ENCODE data around the gene ENOX1.
A peak's percentile ranks its signal among the peaks of the same experiment; 100 is the strongest.
"Not testable (repeated sequence)": the region's sequence is repeated elsewhere in the genome, so short reads cannot be mapped to it uniquely, and the experiment has no call there.

Gene ENOX1

GRCh38 chr13:43373400-43373799, 413.4 kb downstream of the ENOX1 start:
- DNase-seq = no peak

DNA sequence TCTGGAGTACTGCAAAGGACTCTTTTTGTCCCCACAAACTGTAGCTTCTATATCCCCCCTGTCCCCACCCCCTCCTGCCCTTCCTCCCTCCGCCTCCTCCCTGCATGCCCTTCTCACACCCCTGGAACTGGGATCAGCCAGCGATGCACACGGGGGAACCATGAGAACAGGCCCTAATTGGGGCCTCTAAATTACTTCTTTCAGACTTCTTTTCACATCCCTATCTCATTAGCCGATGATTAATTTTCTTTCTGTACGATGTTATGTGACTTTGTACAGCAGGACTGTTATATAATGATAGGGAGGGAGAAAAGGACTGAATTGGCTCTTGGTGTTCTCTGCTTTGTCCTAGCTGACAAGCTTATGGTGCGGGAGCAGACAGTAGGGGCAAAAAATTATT, 415.9 kb downstream of the ENOX1 start:
- no peak for DNase-seq

DNA sequence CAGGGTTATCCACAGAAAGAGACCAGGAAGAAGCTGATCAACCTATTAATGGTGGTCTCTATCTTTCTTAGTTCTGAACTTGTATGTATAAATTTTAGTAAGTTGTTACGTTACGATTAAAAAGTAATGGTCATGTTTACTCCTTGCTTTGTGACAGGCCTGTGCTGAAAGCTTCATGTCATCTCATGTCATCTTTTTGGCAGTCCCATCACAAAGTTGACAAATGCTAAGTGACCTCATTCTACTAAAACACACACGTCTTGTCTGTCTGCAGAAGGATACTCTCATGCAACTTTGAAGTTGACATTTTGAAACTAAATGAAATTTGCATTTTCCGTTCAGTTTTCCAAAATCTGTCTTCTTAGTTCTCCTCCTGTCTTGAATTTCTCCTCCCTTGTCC, 417.5 kb downstream of the ENOX1 start:
- DNase-seq = no peak

DNA sequence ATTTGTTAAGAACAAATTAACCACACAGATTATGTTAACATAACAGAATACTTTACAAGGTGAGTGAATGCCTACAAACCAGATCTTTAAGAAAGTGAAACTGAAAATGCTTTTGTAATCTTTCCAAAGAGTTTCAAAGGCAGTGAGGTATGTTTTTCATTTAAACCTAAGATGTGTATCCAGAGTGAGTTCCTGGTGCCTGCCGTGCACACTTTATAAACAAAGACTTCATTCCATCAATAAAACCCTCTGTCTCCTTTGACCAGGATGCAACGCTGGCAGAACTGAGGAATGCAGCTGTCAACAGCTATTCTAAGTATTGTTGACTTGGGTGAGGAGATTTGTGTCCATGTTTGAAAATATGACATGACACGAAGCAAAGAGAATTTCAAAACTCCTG, 418.8 kb downstream of the ENOX1 start:
- DNase-seq = no peak

DNA sequence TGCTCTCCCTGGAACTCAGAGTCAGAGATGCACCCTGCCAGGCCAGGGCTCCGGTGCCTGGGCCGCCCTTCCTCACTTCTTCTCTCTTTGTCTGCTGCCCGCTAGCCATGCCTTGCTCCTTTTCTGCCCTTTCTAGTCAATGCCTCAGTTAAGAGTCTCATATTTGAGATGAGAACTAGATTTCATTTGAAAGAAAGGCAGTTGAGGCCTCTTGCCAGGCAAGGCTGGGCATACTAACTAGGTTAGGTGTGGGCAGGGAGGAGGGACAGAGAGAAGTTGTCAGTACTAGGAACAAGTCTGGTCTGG, 421.8 kb downstream of the ENOX1 start:
- no peak for DNase-seq

- no peak for DNase-seq
Measured at GRCh38 chr13:43364210-43365038, 422.3 kb downstream of the ENOX1 start.

DNA sequence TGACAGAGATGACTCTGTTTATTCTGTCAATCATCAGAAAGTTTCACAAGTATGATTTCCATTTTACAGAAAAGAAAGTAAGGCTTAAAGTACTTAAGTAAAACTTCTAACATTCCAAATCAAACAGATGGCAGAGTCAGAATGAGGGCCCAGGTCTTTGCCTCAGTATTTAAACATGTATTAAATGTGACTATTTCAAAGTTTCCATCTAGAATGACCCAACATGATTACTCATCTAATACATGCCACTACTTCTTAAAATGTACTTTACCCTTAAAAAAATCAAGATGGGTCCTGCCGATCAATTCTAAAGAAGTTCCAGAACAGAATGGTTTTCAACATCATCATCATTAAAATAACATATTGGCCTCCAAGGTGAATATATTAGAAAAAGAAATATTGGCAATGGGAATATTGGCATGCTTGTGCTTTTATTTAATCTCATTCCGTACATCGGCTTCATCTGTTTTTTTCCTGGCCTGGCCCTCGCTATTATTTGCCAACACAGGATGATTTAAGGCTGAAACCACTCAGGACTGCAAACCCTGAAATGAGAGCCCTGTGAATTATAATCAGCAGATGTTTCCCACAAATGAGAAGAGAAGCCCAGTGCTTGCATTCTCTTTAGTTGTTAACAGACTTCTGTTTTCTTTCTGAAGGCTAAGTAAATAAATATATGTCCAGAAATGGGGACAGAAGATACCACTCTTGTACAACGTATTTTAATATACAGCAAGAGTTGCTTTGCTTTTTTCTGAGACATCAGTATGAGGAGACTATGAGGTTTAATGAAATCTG, 423.4 kb downstream of the ENOX1 start:
- no peak for DNase-seq

DNA sequence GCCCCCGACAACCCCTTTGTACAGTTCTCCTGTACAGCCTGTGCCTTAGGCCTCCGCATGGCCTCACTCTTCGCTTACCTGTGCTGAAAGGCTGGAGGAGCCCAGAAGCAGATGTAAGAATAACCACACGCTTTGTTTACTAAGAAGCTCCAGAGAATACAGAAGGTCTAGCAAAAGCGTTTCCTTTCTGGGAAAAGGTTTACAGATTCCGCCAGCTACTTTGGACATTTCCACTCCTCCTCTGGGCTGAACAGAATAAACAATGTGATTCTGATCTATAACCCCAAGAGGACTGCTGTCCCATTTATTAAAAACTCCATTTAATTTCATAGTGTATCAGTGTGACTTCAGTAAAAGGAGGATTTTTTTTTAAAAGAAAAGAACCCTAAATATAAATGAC, 424.2 kb downstream of the ENOX1 start:
- DNase-seq = no peak

GRCh38 chr13:43360892-43361610, 425.7 kb downstream of the ENOX1 start:
- no peak for DNase-seq

GRCh38 chr13:43360171-43360570, 426.6 kb downstream of the ENOX1 start:
- no peak for DNase-seq

GRCh38 chr13:43359536-43359935, 427.2 kb downstream of the ENOX1 start:
- no peak for DNase-seq

- no peak for DNase-seq
Measured at GRCh38 chr13:43357564-43357963, 429.2 kb downstream of the ENOX1 start.

GRCh38 chr13:43356567-43356966, 430.2 kb downstream of the ENOX1 start:
- DNase-seq = no peak

DNA sequence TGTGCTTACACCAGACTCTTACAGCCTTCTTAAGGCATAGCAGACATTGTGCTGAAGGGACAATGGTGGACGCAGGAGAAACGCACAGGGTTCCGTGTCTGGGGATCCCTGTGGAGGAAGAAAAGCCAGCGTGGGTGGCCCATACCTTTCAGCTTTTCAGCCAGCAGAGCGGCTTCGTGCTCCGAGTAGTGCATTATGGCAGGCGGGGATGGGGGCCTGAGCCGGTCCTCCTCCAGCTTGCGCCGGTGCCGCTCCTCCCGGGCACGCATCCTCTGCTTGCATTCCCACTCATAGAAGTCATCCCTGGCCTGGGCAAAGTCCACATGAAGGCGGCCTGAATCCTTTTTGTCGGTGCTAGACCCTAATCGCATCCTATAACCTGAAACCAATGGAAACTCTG, 431.0 kb downstream of the ENOX1 start:
- DNase-seq = no peak

GRCh38 chr13:43354153-43354945, 432.4 kb downstream of the ENOX1 start:
- no peak for DNase-seq

- DNase-seq = no peak
Measured at GRCh38 chr13:43353631-43354030, 433.1 kb downstream of the ENOX1 start.

- DNase-seq = not testable (repeated sequence)
Measured at GRCh38 chr13:43351612-43352011, 435.2 kb downstream of the ENOX1 start.

GRCh38 chr13:43348397-43348796, 438.4 kb downstream of the ENOX1 start:
- no peak for DNase-seq

- DNase-seq = no peak
Measured at GRCh38 chr13:43347877-43348276, 438.9 kb downstream of the ENOX1 start.

GRCh38 chr13:43346427-43346826, 440.3 kb downstream of the ENOX1 start:
- no peak for DNase-seq

DNA sequence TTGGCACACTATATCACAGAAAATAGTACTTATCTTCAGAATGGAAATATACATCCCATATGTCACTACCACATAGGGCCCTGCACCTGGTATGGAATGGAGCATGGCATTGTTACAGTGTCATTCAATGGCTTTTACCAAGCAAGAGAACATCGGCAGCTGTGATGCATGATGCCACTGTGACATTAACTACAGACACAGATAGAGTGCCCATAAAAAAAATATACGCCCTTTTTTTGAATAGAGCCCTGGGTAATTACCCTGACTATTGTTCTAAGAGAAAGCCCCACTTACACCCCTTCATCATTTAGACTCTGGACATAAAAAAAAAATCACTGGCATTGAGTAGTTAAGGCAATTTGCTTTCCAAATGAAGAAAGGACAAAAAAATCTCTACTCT, 443.1 kb downstream of the ENOX1 start:
- peak; percentile 62 for DNase-seq

- DNase-seq = no peak
Measured at GRCh38 chr13:43339805-43340550, 446.8 kb downstream of the ENOX1 start.
